ENCODE data around the gene SMIM35.
A peak's percentile ranks its signal among the peaks of the same experiment; 100 is the strongest.

Gene SMIM35

DNA sequence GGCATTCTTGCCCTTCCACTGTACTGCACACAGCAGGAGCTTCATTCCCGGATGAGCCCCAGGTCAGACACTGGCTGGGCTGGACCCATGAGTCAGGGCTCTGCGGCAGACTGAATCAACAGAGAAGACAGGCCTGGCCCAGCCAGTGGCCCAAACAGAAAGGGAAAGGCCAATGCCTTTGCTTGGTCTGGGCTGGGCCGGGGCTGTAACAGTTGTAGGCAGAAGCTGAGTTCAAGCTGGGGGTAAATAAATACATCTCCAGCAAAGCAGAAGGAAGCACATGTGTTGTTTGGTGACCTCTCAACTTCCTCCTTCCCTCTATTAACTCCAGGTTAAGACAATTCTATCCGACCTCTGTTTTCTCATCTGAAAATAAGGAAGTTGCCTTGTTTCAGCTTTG, 1.8 kb upstream of the SMIM35 start:
- H2AK5ac ChIP-seq (ENCODE audit: low read length), result no peak overlapping the region
- H2AFZ ChIP-seq (ENCODE audit: insufficient read depth, low read length, poor library complexity), result no peak overlapping the region
- H3K4me2 ChIP-seq (ENCODE audit: low read length), result no peak overlapping the region
- no peak overlapping the region for H4K91ac ChIP-seq (ENCODE audit: low read depth, low read length)
- H3K18ac ChIP-seq (ENCODE audit: low read length), result no peak overlapping the region
- H3K27ac ChIP-seq (ENCODE audit: low read depth, low read length), result no peak overlapping the region
- no peak overlapping the region for H3K23ac ChIP-seq (ENCODE audit: low read length)
- no peak overlapping the region for H3K4ac ChIP-seq (ENCODE audit: low read depth, low read length)
- peaks cover 12% of the 10 kb centered on the region for H3K9me3 ChIP-seq (ENCODE audit: insufficient read depth, low read depth, low read length)
- no peak overlapping the region for H2BK5ac ChIP-seq (ENCODE audit: low read depth, low read length, poor library complexity)
- WGBS (ENCODE audit: extremely low coverage, insufficient coverage, insufficient read length), result no CpG with 5 or more reads among the region's 4 CpGs
- no peak overlapping the region for H3K4me3 ChIP-seq (ENCODE audit: low read depth, low read length)
- H3K79me2 ChIP-seq (ENCODE audit: control insufficient read depth, insufficient read depth, low read length, poor library complexity), result no peaks in the 10 kb centered on the region
- H3K14ac ChIP-seq (ENCODE audit: low read length), result no peak overlapping the region
- no peak overlapping the region for H2BK12ac ChIP-seq (ENCODE audit: low read length)
- H3K27me3 ChIP-seq (ENCODE audit: insufficient read depth, low read length), result no peaks in the 10 kb centered on the region
- no peak overlapping the region for H3K9ac ChIP-seq (ENCODE audit: low read length)
- no peak overlapping the region for H4K8ac ChIP-seq (ENCODE audit: low read depth, low read length)
- no peak overlapping the region for H2BK120ac ChIP-seq (ENCODE audit: insufficient read depth, low read length, poor library complexity)
- H3K36me3 ChIP-seq (ENCODE audit: control insufficient read depth in 1 of 2, insufficient read depth in 2 of 2, low read length in 2 of 2), result no peaks in the 10 kb centered on the region
- H3K79me1 ChIP-seq (ENCODE audit: low read length), result no peaks in the 10 kb centered on the region
- peak in 1 of 2 donors; percentile 9 for DNase-seq
- H4K12ac ChIP-seq (ENCODE audit: low read depth, low read length), result no peak overlapping the region
- no peaks in the 10 kb centered on the region for H3K4me1 ChIP-seq (ENCODE audit: control insufficient read depth in 1 of 2, insufficient read depth in 2 of 2, low read length in 2 of 2)

DNA sequence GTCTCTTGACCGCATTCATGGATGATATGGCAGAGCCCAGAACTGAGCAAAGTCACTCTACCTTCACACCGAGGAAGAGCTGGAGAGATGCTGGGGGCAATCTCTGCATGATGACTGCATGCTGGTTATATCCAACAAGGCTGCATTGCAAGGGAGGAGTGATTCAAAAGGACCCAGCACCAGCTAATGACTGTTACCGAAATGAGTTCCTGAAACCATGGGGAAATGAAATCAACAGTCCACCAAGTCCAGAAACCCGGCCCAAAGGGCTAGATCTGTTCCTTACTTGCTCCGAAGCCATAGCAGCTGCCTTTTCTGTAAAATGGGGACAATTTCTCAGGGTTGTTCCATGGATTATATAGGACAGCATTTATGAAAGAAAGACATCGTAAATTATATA, 1.2 kb upstream of the SMIM35 start:
- Histone ChIP-seq H3K4me2 (ENCODE audit: low read length) (no peak overlapping the region), H3K14ac (ENCODE audit: low read length) (no peak overlapping the region), H3K4me1 (ENCODE audit: control insufficient read depth in 1 of 2, insufficient read depth in 2 of 2, low read length in 2 of 2) (no peaks in the 10 kb centered on the region), H3K9ac (ENCODE audit: low read length) (no peak overlapping the region), H4K8ac (ENCODE audit: low read depth, low read length) (no peak overlapping the region), H4K12ac (ENCODE audit: low read depth, low read length) (no peak overlapping the region), H2BK120ac (ENCODE audit: insufficient read depth, low read length, poor library complexity) (no peak overlapping the region), H3K27ac (ENCODE audit: low read depth, low read length) (no peak overlapping the region), H2BK12ac (ENCODE audit: low read length) (no peak overlapping the region), H3K18ac (ENCODE audit: low read length) (no peak overlapping the region), H3K27me3 (ENCODE audit: insufficient read depth, low read length) (no peaks in the 10 kb centered on the region), H3K23ac (ENCODE audit: low read length) (no peak overlapping the region), H2AFZ (ENCODE audit: insufficient read depth, low read length, poor library complexity) (no peak overlapping the region), H3K9me3 (ENCODE audit: insufficient read depth, low read depth, low read length) (peaks cover 12% of the 10 kb centered on the region), H3K79me2 (ENCODE audit: control insufficient read depth, insufficient read depth, low read length, poor library complexity) (no peaks in the 10 kb centered on the region), H3K36me3 (ENCODE audit: control insufficient read depth in 1 of 2, insufficient read depth in 2 of 2, low read length in 2 of 2) (no peaks in the 10 kb centered on the region), H3K79me1 (ENCODE audit: low read length) (no peaks in the 10 kb centered on the region), H2AK5ac (ENCODE audit: low read length) (no peak overlapping the region), H2BK5ac (ENCODE audit: low read depth, low read length, poor library complexity) (no peak overlapping the region), H3K4ac (ENCODE audit: low read depth, low read length) (no peak overlapping the region), H4K91ac (ENCODE audit: low read depth, low read length) (no peak overlapping the region), H3K4me3 (ENCODE audit: low read depth, low read length) (no peak overlapping the region)
- DNase-seq, result no peak
- no CpG with 5 or more reads among the region's 6 CpGs for WGBS (ENCODE audit: extremely low coverage, insufficient coverage, insufficient read length)

DNA sequence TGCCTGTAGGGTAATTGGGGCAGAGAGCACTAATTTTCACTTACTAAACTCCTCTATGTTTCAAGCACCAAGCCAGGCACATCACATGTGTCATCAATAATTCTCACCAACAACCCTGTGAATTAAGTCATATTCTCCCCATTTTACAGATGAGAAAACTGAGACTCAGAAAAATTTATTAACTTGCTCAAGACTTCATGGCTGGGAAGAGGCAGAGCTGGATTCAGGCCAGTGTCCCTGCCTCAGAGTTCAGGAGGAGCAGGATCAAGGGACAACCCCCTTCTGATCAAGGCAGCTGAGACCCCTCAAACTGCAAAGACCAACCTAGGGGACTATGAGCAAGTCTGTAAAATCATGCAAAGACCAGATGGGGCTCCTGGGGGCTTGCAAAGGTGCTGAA, 2.1 kb downstream of the SMIM35 start:
- Histone ChIP-seq H4K91ac (ENCODE audit: low read depth, low read length) (no peak overlapping the region), H3K4me2 (ENCODE audit: low read length) (no peak overlapping the region), H3K27me3 (ENCODE audit: insufficient read depth, low read length) (no peaks in the 10 kb centered on the region), H2BK120ac (ENCODE audit: insufficient read depth, low read length, poor library complexity) (no peak overlapping the region), H3K18ac (ENCODE audit: low read length) (no peak overlapping the region), H3K79me2 (ENCODE audit: control insufficient read depth, insufficient read depth, low read length, poor library complexity) (no peaks in the 10 kb centered on the region), H3K14ac (ENCODE audit: low read length) (no peak overlapping the region), H2AK5ac (ENCODE audit: low read length) (no peak overlapping the region), H3K4me1 (ENCODE audit: control insufficient read depth in 1 of 2, insufficient read depth in 2 of 2, low read length in 2 of 2) (peaks cover 1 to 5% of the 10 kb centered on the region in 2 experiments), H2BK5ac (ENCODE audit: low read depth, low read length, poor library complexity) (no peak overlapping the region), H3K9ac (ENCODE audit: low read length) (no peak overlapping the region), H2AFZ (ENCODE audit: insufficient read depth, low read length, poor library complexity) (no peak overlapping the region), H2BK12ac (ENCODE audit: low read length) (no peak overlapping the region), H3K36me3 (ENCODE audit: control insufficient read depth in 1 of 2, insufficient read depth in 2 of 2, low read length in 2 of 2) (no peaks in the 10 kb centered on the region), H3K4me3 (ENCODE audit: low read depth, low read length) (no peak overlapping the region), H3K4ac (ENCODE audit: low read depth, low read length) (no peak overlapping the region), H3K9me3 (ENCODE audit: insufficient read depth, low read depth, low read length) (peaks cover 12% of the 10 kb centered on the region), H3K79me1 (ENCODE audit: low read length) (no peaks in the 10 kb centered on the region), H4K12ac (ENCODE audit: low read depth, low read length) (no peak overlapping the region), H3K23ac (ENCODE audit: low read length) (no peak overlapping the region), H3K27ac (ENCODE audit: low read depth, low read length) (no peak overlapping the region), H4K8ac (ENCODE audit: low read depth, low read length) (no peak overlapping the region)
- no peak for DNase-seq

DNA sequence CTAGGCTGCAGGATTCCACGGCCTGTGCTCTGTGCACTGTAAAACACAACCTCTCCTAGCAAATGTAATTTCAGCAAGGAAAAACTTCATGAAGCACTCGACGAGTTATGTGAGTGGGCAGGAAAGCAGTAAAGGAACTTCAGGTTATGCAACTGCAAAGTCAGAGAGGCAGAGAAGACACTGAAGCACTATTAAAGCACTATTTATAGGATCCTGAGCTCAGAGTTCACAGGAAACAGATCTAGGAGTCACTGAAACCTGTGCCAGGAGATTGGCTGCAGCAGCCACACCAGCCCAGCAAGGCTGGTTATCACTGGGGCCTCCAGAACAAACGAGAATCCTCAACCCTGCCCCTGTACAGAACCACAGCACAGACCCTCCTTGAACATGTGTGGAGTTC, 2.5 kb downstream of the SMIM35 start:
- Histone ChIP-seq H3K36me3 (ENCODE audit: control insufficient read depth in 1 of 2, insufficient read depth in 2 of 2, low read length in 2 of 2) (no peaks in the 10 kb centered on the region), H3K23ac (ENCODE audit: low read length) (no peak overlapping the region), H4K8ac (ENCODE audit: low read depth, low read length) (no peak overlapping the region), H3K4me2 (ENCODE audit: low read length) (no peak overlapping the region), H2BK5ac (ENCODE audit: low read depth, low read length, poor library complexity) (no peak overlapping the region), H3K4me1 (ENCODE audit: control insufficient read depth in 1 of 2, insufficient read depth in 2 of 2, low read length in 2 of 2) (peaks cover 5 to 9% of the 10 kb centered on the region in 2 experiments), H2AK5ac (ENCODE audit: low read length) (no peak overlapping the region), H2AFZ (ENCODE audit: insufficient read depth, low read length, poor library complexity) (no peak overlapping the region), H4K91ac (ENCODE audit: low read depth, low read length) (no peak overlapping the region), H3K18ac (ENCODE audit: low read length) (no peak overlapping the region), H3K4ac (ENCODE audit: low read depth, low read length) (no peak overlapping the region), H3K9ac (ENCODE audit: low read length) (no peak overlapping the region), H3K79me2 (ENCODE audit: control insufficient read depth, insufficient read depth, low read length, poor library complexity) (no peaks in the 10 kb centered on the region), H3K14ac (ENCODE audit: low read length) (no peak overlapping the region), H3K27ac (ENCODE audit: low read depth, low read length) (no peak overlapping the region), H3K79me1 (ENCODE audit: low read length) (no peaks in the 10 kb centered on the region), H2BK120ac (ENCODE audit: insufficient read depth, low read length, poor library complexity) (no peak overlapping the region), H3K9me3 (ENCODE audit: insufficient read depth, low read depth, low read length) (peaks cover 12% of the 10 kb centered on the region), H3K27me3 (ENCODE audit: insufficient read depth, low read length) (no peaks in the 10 kb centered on the region), H3K4me3 (ENCODE audit: low read depth, low read length) (no peak overlapping the region), H2BK12ac (ENCODE audit: low read length) (no peak overlapping the region), H4K12ac (ENCODE audit: low read depth, low read length) (no peak overlapping the region)
- no CpG with 5 or more reads among the region's 4 CpGs for WGBS (ENCODE audit: extremely low coverage, insufficient coverage, insufficient read length)
- no peak for DNase-seq
